Stimulated activated CD8-positive, alpha-beta memory T cell treated with anti-CD3 and anti-CD28 coated beads, Interleukin-15, amount 100 ng/mL, for 24 hours (primary cell): ENCODE measurements around the gene TRIM62.

Experiments
- DNase-seq: peaks from one replicate; pipeline ENCODE4 v3.0.0-alpha.2; 2020; ENCODE audit warnings: low read depth

Gene TRIM62

GRCh38 chr1:33181921-33182341 lies at the start of gene TRIM62:
TSS of gene TRIM62 (minus strand) at chr1:33182043. CDS start at chr1:33181432, 611 bp downstream.
- DNase-seq: peak; percentile 53

DNA sequence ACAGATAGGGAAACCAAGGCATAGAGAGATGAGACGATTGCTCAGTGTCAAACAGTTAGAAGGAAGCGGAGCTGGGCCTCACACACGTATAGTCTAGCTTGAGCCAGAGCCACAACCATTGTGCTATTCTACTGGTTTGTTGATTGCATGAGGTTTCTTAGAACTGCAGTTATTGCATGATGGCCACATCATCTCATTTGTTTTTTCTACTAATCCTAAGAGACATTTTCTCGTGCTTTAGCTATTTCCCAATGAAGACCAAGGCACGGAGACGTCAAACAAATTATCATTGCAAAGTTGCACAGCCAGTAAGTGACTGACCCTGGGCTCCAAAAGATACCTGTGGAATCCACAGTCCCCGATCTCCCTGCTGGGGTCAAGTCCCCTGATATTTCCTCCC lies 49.3 kb upstream of the TRIM62 start:
- DNase-seq: no peak

DNA sequence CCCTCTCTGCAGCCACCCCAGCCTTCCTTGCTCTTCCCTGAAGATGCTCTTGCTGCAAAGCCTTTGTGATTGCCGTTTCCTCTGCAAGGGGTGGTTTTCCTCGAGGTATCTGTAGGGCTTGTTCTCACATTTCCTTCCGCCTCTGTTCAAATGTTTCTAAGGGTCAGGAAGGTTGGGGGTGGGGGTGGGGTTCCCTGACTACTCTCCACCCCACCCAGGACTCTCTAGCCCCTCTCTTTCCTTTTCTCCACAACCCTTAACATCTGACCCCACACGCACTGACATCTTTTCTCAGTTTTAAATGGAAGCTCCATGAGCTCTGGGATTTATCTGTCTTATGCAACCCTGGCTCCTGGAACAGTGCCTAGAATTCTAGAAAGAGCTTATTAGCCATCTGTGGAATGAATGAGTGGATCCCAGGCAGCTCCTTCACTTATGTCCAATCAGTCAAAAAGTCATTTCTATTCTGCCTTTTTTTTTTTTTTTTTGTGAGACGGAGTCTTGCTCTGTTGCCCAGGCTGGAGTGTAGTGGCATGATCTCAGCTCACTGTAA lies 47.2 kb upstream of the TRIM62 start:
- DNase-seq: no peak

DNA sequence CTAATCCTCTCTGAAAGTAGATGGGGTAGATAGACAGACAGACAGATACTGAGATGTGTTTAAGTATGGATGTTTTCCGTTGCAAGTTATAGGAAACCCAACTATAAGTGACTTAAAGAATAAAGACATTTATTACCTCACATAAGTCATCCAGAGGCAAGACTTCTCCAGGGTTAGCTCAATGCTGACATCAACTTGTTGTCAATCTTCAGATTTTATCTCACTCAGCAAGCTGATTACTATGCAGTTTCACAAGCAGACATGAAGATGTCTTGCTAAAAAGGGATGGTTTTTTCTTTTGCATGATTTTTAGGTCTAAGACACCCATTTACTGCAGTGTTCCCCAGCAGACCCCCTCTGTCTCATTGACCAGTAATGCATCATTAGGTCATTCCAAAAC lies 43.7 kb upstream of the TRIM62 start:
- no peak for DNase-seq

GRCh38 chr1:33224166-33224707 lies 42.4 kb upstream of the TRIM62 start:
- DNase-seq: no peak

GRCh38 chr1:33222381-33222780 lies 40.5 kb upstream of the TRIM62 start:
- DNase-seq: no peak

- no peak for DNase-seq
Measured at GRCh38 chr1:33221385-33221758, 39.5 kb upstream of the TRIM62 start.

DNA sequence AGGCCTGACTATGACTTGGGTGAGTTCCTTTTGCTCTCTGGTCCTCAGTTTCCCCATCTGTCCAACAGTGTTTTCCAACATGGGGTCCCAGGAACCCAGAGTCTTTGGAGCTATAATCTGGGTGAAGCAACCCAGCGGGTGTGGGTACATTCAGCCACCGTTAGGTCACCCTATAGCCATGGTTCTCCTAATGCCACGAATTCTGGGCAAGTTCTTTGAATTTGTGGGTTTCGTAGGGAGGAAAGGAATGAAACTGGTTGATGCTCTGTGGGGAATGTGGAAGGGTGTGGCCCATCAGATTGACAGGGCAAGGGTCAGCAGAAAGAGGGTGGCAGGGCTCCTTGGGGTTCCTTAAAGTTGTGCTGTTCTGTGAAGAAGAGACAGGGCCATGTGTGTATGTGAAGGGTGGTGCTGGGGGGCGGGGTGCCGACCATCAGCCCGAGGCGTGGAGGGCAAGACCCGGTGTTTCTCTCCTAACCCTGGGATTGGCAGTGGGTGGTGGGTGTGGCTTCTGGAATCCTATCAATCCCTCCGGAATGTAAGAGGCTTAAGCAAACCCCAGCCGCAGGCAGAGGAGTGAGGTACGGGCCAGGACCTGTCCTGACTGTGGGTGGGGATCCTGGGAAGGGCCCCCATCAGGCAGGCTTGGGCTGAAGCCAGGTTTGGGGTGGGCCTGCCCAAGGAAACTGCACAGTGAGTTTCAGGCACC lies 39.0 kb upstream of the TRIM62 start:
- DNase-seq: no peak

GRCh38 chr1:33219886-33220661 lies 38.2 kb upstream of the TRIM62 start:
- no peak for DNase-seq

- DNase-seq: no peak
Measured at GRCh38 chr1:33211972-33212371, 30.1 kb upstream of the TRIM62 start.

- DNase-seq: no peak
Measured at GRCh38 chr1:33206340-33206739, 24.5 kb upstream of the TRIM62 start.

DNA sequence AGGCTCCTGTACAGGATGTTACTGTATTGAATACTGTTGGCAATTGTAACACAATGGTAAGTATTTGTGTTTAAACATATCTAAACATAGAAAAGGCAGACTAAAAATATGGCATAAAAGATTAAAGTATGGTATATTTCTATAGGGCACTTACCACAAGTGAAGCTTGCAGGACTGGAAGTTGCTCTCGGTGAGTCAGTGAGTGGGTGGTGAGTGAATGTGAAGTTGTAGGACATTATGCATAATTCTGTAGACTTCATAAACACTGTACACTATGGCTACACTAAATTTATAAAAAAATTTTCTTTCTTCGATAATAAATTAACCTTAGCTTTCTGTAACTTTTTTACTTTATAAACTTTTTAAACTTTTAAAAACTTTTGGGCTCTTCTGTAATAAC lies 13.7 kb upstream of the TRIM62 start:
- DNase-seq: no peak

DNA sequence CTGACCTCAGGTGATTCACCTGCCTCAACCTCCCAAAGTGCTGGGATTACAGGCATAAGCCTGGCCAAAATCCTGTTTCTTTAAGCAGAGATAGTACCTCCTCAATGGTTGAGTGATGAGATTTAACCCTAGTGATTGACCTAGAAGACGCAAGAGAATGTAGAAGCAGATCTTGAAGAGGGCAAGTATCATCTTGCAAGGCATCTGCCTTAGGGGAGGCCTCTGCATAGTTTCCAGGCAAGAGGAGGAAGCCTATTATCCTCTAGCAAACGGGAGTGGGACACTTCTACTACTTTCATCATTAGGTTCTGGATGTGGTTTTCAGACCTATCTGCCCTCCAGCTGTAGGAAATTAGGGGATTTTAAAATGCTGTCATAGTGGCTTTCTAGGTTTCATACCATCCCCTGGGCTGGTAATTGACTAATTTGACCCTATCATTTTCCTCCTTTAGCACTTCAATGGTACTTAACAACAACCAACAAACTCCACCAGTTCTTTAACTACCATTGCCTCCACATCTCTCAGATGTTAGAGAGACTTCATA lies 10.0 kb upstream of the TRIM62 start:
- no peak for DNase-seq

DNA sequence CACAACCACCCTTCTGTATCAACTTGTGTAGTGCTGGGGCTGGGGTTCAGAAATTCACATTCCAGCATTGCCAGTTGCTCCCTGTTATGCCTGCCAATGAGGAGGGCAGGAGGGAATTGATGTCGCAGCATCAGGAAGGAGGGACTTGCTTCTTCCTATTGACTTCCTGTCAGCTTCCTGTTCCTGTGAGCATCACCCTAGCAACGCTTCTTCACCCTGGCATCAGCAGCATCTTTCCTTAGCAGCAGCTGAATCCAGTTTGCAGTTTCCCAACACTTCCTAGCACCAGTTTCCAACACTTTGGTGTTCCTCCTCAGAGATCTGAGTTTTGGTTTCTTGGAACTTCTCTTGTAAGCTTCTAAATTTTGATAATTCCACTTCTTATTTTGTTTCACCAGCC lies 8.9 kb upstream of the TRIM62 start:
- no peak for DNase-seq

DNA sequence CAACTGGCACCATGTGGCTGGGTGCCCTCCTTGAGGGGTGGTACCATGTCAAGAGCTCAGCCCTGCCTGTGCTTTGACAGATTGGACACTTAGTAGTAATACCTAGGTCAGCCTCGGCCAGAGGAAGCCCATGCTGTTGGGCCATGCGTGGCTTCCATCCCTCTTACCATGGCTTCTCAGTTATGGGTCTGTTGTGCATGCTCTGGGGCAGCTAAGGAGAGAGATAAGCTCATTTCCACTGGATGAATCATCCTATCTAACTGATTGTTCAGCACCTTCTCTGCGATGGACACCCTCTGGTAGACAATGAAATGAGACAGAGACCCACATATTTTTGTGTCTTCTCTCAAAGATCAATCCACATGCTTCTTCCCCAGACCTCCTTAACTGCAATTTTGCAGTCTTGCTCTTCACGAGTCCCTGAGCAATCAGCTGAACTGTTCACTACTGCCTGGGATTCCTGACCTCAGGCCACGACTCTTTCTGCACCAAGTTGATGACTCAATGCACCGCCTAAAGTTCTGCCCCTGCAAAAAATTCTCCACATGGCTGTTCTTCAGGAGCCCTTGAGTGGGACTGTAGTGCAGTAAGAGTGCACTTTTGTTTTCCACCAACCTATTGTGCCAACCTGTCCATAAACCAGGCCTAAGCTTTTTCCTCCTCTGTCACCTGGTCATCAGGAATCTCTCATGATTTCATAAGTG lies 6.9 kb upstream of the TRIM62 start:
- DNase-seq: no peak

GRCh38 chr1:33186936-33187335 lies 5.1 kb upstream of the TRIM62 start:
- DNase-seq: no peak

GRCh38 chr1:33185541-33185940 lies 3.7 kb upstream of the TRIM62 start:
- DNase-seq: no peak

- DNase-seq: no peak
Measured at GRCh38 chr1:33183306-33183705, 1.5 kb upstream of the TRIM62 start.

GRCh38 chr1:33182896-33183295 lies 1.1 kb upstream of the TRIM62 start:
- no peak for DNase-seq

DNA sequence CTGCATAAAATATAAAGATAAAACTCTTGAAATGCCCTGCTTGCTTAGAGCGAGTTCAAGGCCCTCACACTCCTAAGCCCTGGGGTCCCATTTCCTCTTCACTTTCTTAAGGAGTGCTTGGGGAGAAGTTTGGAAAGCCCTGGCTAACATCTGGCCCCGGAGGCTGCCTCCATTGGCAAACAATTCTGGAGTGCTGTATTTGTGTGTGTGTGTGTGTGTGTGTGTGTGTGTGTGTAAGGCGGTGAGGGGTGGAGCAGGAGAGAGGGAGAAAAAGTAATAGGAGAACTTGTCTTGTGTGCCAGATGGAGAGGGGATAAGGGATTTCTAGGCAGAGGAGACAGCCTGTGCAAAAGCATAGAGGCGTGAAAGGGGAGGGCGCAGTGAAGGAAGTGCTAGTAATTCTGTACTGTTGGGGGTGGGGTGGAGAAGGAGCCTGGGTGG lies 578 bp upstream of the TRIM62 start:
- no peak for DNase-seq

DNA sequence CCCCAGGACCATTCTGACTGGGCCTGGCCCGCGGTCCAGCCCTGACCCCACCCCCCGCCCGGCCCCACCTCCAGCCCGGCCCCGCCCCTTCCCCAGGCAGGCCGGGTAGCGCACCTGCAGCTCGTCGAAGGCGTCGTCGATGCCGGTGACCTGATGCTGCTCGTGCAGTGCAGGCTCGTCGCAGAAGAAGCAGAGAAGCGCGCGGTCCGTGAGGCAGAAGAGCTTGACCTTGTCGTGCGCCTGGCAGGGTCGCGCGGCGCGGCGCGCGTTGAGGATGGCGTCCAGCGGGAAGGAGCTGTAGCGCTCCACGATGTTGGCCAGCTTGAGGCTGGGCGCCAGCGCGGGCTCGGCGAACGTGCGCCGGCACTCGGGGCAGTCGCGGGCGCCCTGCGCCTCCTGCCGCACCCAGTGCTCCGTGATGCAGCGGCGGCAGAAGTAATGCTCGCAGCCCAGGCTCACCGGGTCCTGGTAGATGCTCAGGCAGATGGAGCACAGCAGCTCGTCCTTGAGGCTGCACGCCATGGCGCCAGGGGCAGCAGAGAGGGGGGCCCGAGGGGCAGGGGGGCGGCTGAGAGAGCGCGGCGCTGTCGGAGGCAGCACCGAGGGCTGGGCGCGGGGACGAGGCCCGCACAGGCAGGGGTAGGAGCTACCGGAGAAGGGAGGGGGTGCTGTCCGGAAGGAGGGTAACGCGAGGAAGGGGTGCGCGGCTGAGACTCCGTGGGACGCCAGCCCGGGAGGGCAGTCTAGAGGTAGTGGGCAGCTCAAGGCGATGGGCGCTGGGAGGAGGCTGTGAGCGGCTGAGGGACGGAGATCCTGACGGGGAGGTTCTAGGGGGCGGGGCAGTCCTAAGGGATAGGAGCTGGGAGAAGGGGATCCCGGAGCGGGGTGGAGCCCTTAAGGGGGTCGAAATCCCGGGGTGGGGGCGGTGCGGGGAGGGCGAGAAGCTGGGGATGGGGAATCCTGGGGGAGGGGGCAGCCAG lies 642 bp downstream of the TRIM62 start:
- peak; percentile 33 for DNase-seq
